22Rv1 (cell line): ENCODE results near the gene INTS6.

Source experiments
- ZFX ChIP-seq: fragments of 450-650 bp; IDR thresholded peaks from 2 replicates; pipeline ENCODE4 v1.6.1; 2017; ENCODE audit warnings: antibody characterized with exemption, borderline replicate concordance
- TF ChIP-seq, protein P1 (sequence below): fragments of 450-650 bp; IDR thresholded peaks from 2 replicates; pipeline ENCODE4 v1.5.1; 2017; ENCODE audit warnings: mild to moderate bottlenecking

DNA sequence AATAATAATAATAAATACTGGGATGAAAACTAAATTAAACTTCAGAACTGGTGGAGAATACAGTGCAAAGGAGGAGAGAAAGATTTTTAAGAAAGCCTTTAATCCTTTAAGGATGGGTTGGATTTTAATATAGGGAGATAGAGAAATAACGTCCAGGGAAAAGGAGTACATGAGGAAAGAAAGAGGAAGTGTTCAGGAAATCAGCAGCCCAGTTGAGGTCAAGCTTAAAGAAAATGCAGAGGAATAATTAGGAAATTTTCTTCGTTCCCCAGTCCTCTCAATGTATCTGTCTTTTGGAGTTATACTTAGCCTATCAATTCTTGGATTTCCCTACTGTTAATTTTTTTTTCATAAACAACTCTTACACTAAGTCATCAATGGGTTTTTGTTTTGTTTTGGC, 47.7 kb downstream of the INTS6 start:
- TF ChIP-seq, protein P1, sequence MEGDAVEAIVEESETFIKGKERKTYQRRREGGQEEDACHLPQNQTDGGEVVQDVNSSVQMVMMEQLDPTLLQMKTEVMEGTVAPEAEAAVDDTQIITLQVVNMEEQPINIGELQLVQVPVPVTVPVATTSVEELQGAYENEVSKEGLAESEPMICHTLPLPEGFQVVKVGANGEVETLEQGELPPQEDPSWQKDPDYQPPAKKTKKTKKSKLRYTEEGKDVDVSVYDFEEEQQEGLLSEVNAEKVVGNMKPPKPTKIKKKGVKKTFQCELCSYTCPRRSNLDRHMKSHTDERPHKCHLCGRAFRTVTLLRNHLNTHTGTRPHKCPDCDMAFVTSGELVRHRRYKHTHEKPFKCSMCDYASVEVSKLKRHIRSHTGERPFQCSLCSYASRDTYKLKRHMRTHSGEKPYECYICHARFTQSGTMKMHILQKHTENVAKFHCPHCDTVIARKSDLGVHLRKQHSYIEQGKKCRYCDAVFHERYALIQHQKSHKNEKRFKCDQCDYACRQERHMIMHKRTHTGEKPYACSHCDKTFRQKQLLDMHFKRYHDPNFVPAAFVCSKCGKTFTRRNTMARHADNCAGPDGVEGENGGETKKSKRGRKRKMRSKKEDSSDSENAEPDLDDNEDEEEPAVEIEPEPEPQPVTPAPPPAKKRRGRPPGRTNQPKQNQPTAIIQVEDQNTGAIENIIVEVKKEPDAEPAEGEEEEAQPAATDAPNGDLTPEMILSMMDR: no peak
- no peak for TF ChIP-seq ZFX
